Measurements from ENCODE around the gene ADGRG6.

DNA sequence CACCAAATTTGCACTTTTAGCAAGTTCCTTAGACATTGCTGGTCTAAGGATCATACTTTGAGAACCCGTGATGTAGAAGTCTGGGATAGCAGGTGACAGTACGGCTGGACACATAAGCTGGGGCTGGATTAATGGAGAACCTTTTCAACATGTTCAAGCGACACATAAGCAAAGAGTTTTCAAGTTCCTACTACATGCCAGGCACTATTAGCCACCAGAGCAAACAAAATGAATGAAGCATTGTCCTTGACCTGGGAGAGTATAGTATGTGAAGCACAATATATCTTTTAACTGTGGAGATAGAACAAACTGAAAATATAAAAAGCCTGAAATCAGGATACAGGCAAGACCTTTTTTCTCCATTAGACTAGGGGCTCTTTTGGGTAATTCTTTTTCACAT, 102.9 kb downstream of the ADGRG6 start:
- TF ChIP-seq, protein P1, sequence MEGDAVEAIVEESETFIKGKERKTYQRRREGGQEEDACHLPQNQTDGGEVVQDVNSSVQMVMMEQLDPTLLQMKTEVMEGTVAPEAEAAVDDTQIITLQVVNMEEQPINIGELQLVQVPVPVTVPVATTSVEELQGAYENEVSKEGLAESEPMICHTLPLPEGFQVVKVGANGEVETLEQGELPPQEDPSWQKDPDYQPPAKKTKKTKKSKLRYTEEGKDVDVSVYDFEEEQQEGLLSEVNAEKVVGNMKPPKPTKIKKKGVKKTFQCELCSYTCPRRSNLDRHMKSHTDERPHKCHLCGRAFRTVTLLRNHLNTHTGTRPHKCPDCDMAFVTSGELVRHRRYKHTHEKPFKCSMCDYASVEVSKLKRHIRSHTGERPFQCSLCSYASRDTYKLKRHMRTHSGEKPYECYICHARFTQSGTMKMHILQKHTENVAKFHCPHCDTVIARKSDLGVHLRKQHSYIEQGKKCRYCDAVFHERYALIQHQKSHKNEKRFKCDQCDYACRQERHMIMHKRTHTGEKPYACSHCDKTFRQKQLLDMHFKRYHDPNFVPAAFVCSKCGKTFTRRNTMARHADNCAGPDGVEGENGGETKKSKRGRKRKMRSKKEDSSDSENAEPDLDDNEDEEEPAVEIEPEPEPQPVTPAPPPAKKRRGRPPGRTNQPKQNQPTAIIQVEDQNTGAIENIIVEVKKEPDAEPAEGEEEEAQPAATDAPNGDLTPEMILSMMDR (IDR thresholded peaks at IDR 0.05) = no peak
- TF ChIP-seq EZH2 (IDR thresholded peaks at IDR 0.05; ENCODE audit: borderline replicate concordance, insufficient read depth, low read depth, low read length, poor library complexity, severe bottlenecking) = no peak

All from B cell (primary cell).